Endodermal cell (in vitro differentiated cells): ENCODE data around the gene MEX3B. TPM values are rescaled to one million over a fixed set of nuclear protein-coding genes. Genes with fewer than 3 reads are reported as not detected.

ENCODE experiments used
- DNase-seq: peaks from one replicate; pipeline ENCODE4 v3.0.0-alpha.2; 2017
- H3K27ac ChIP-seq: 2 replicates; pipeline ENCODE4 v1.5.1; 2013; ENCODE audit warnings: mild to moderate bottlenecking, low read depth, low read length, moderate library complexity
- H3K27me3 ChIP-seq: 2 replicates; pipeline ENCODE4 v1.6.1; 2013; ENCODE audit warnings: mild to moderate bottlenecking, low read length, moderate library complexity; ENCODE audit not compliant: insufficient read depth, control insufficient read depth, poor library complexity, severe bottlenecking
- H3K36me3 ChIP-seq: 2 replicates; pipeline ENCODE4 v1.7.0; 2013; ENCODE audit warnings: mild to moderate bottlenecking, low read length, moderate library complexity; ENCODE audit not compliant: control insufficient read depth, insufficient read depth
- H3K4me1 ChIP-seq: one replicate; pipeline ENCODE4 v1.7.0; 2013; ENCODE audit warnings: low read length; ENCODE audit not compliant: control insufficient read depth, insufficient read depth
- H3K4me3 ChIP-seq: 2 replicates; pipeline ENCODE4 v1.5.1; 2013; ENCODE audit warnings: mild to moderate bottlenecking, low read length, moderate library complexity
- H3K9ac ChIP-seq: 2 replicates; pipeline ENCODE4 v1.6.1; 2013; ENCODE audit warnings: mild to moderate bottlenecking, low read length, moderate library complexity; ENCODE audit not compliant: poor library complexity, severe bottlenecking; ENCODE audit errors: extremely low read depth
- H3K9me3 ChIP-seq: 2 replicates; pipeline ENCODE4 v1.6.1; 2013; ENCODE audit warnings: mild to moderate bottlenecking, low read length, moderate library complexity; ENCODE audit not compliant: control insufficient read depth
- H3K27ac Mint-ChIP-seq: 2 replicates; pipeline ENCODE4 v1.8.0; 2020; ENCODE audit warnings: mixed read lengths
- H3K27me3 Mint-ChIP-seq: 2 replicates; pipeline ENCODE4 v1.8.0; 2021; ENCODE audit warnings: mild to moderate bottlenecking, mixed read lengths; ENCODE audit not compliant: insufficient read depth
- H3K36me3 Mint-ChIP-seq: 2 replicates; pipeline ENCODE4 v1.8.0; 2020; ENCODE audit warnings: low read depth, mixed read lengths
- H3K4me1 Mint-ChIP-seq: 2 replicates; pipeline ENCODE4 v1.8.0; 2020; ENCODE audit warnings: mixed read lengths
- H3K4me3 Mint-ChIP-seq: 2 replicates; pipeline ENCODE4 v1.8.0; 2020; ENCODE audit warnings: mild to moderate bottlenecking, moderate library complexity, mixed read lengths
- H3K9me3 Mint-ChIP-seq: 2 replicates; pipeline ENCODE4 v1.8.0; 2020; ENCODE audit warnings: mild to moderate bottlenecking, mixed read lengths
- WGBS, 2 experiments: methylation state at CpG; one replicate each; pipeline versions ENCODE4 v1.1.5 to v1.1.7; 2013; ENCODE audit warnings: missing lambda C conversion rate in 2 of 2, mixed read lengths in 1 of 2; ENCODE audit not compliant: insufficient coverage in 1 of 2, insufficient read length in 1 of 2; 5-methylcytosine and 5-hydroxymethylcytosine counted together
- long read RNA-seq, 4 experiments: library from polyadenylated mRNA in 2 of 4; library from RNA in 1 of 4; library from capped mRNA in 1 of 4; stranded (forward) in 3 of 4; unstranded in 1 of 4; transcript quantifications; one replicate each; pipeline ENCODE4 v2.0.0, GENCODE V29; 2020 to 2021; ENCODE audit warnings: inconsistent platforms in 1 of 4
- polyA plus RNA-seq, 2 experiments: library from polyadenylated mRNA; stranded (reverse); fragments of 50-300 nt; gene quantifications; one replicate each; pipeline ENCODE4 v1.2.3, GENCODE V29; 2013
- total RNA-seq, 2 donors: library from RNA; stranded (reverse); fragmentation: NEBNext Ultra II Directional in 1 of 2; extraction: Animal tissue kit (Norgen Biotek cat#: 25700) in 1 of 2; gene quantifications; 2 replicates in 1 of 2; 3 replicates in 1 of 2; pipeline ENCODE4 v1.2.1, GENCODE V29; 2021
- TF ChIP-seq, protein P1 (sequence below): fragments of 200-600 bp; sonication (generic); conservative IDR thresholded peaks from 2 replicates; pipeline ENCODE4 v1.5.0; 2021; ENCODE audit warnings: antibody characterized with exemption, mild to moderate bottlenecking

MEX3B gene
- 1 to 10 TPM; 3.4 to 5.1 TPM for total RNA-seq
- 47.0 TPM for polyA plus RNA-seq (2013, experiment 1 of 2)
- polyA plus RNA-seq (2013, experiment 2 of 2): 48.5 TPM
- long read RNA-seq, experiment 1, full-length matches to known transcripts: 2 of 2 reads
- long read RNA-seq, experiment 1, partial matches to known transcripts: 0 of 2 reads
- long read RNA-seq, experiment 1, other reads (novel, unspliced or antisense): 0 of 2 reads
- long read RNA-seq, experiment 2, full-length matches to known transcripts: 9 of 9 reads
- long read RNA-seq, experiment 2, partial matches to known transcripts: 0 of 9 reads
- long read RNA-seq, experiment 2, other reads (novel, unspliced or antisense): 0 of 9 reads
- long read RNA-seq, experiment 3, full-length matches to known transcripts: 1 of 1 reads
- long read RNA-seq, experiment 3, partial matches to known transcripts: 0 of 1 reads
- long read RNA-seq, experiment 3, other reads (novel, unspliced or antisense): 0 of 1 reads
- long read RNA-seq, experiment 4: 0 reads

DNA sequence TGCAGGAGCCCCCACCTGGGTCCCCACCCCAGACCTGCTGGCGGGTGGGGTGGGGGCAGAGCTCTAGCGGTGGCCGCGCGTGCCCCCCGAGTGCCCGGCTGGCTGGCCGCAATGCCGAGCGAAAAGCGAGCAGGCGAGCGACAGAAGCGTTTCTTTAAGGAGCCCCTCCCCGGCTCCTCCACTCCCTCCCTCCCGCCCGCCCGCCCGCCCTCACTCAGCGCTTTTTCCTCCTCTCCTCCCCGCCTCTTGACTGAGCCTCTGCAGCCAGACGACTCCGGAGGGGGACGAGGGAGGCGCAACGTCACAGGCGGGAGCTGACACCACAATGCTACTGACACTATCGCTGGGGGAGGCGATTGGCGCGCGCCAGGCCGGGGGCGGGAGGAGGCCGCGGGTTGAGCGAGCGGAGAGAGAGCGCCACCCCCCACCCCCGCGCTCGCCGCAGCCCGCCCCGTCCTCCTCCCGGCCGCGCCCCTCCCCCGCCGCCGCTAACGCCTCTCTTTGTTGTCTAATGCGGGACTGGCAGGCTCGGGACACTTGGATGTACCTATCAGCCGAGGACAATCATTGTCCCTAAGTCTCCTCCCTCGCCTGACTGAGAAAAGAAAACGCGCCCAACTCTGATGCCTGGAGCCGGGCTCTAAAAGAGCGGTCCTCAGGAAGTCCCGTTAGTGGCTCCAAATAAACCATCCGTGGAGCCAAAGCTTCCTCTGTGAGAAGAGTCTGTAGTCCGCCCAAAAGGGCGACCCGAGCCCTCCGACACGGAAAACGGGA lies at the start of gene MEX3B:
MEX3B (minus strand) TSS at position 127 of the 774 bp plus-strand sequence. CDS start 313 bp downstream, outside the sequence.
- Histone ChIP-seq H3K9me3 (no peaks in the 10 kb centered on the region), H3K27ac (peak within 1 kb of the TSS; percentile 100), H3K27me3 (peaks cover 19% of the 10 kb centered on the region), H3K4me3 (peak within 1 kb of the TSS; percentile 94), H3K9ac (peak within 1 kb of the TSS; percentile 85), H3K36me3 (peaks cover 19% of the 10 kb centered on the region), H3K4me1 (no peaks in the 10 kb centered on the region)
- Mint-ChIP-seq H3K27ac (peak within 1 kb of the TSS; percentile 88), H3K4me1 (peaks cover 11% of the 10 kb centered on the region), H3K27me3 (peaks cover 49% of the 10 kb centered on the region), H3K9me3 (no peaks in the 10 kb centered on the region), H3K36me3 (peaks cover 3% of the 10 kb centered on the region), H3K4me3 (peak within 1 kb of the TSS; percentile 86)
- DNase-seq: peak; percentile 98
- 0% methylated on average over 13 to 52 of the region's 68 CpGs for WGBS, 2 experiments
- TF ChIP-seq, protein P1, sequence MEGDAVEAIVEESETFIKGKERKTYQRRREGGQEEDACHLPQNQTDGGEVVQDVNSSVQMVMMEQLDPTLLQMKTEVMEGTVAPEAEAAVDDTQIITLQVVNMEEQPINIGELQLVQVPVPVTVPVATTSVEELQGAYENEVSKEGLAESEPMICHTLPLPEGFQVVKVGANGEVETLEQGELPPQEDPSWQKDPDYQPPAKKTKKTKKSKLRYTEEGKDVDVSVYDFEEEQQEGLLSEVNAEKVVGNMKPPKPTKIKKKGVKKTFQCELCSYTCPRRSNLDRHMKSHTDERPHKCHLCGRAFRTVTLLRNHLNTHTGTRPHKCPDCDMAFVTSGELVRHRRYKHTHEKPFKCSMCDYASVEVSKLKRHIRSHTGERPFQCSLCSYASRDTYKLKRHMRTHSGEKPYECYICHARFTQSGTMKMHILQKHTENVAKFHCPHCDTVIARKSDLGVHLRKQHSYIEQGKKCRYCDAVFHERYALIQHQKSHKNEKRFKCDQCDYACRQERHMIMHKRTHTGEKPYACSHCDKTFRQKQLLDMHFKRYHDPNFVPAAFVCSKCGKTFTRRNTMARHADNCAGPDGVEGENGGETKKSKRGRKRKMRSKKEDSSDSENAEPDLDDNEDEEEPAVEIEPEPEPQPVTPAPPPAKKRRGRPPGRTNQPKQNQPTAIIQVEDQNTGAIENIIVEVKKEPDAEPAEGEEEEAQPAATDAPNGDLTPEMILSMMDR: no peak

DNA sequence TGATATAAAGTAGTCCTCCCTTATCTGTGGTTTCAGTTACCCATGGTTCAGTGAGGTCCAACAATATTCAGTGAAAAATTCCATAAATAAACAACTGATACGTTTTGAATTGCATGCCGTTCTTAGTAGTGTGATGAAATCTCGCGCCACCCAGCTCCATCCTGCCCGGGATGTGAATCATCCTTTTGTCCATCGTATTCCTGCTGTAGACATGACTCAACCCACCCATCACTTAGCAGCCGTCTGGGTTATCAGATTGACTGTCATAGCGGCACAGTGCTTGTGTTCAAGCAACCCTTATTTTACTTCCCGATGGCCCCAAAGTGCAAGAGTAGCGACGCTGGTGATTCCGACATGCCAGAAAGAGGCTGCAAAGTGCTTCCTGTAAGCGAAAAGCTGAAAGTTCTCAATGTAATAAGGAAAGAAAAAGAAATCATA lies 48.0 kb upstream of the MEX3B start:
- no peaks in the 10 kb centered on the region for H3K4me1 ChIP-seq
- H3K9me3 ChIP-seq: no peaks in the 10 kb centered on the region
- no peaks in the 10 kb centered on the region for H3K36me3 Mint-ChIP-seq
- H3K27me3 Mint-ChIP-seq: peaks cover 4% of the 10 kb centered on the region
- no peak for DNase-seq
- no peak overlapping the region for H3K9ac ChIP-seq
- no peak overlapping the region for H3K4me3 ChIP-seq
- no peaks in the 10 kb centered on the region for H3K9me3 Mint-ChIP-seq
- peaks cover 7% of the 10 kb centered on the region for H3K4me1 Mint-ChIP-seq
- H3K36me3 ChIP-seq: no peaks in the 10 kb centered on the region
- no peak overlapping the region for H3K27ac Mint-ChIP-seq
- TF ChIP-seq, protein P1: no peak
- H3K27me3 ChIP-seq: no peaks in the 10 kb centered on the region
- no peak overlapping the region for H3K4me3 Mint-ChIP-seq
- no peak overlapping the region for H3K27ac ChIP-seq
- 91 to 94% methylated on average over 12 to 13 of the region's 13 CpGs for WGBS, 2 experiments

DNA sequence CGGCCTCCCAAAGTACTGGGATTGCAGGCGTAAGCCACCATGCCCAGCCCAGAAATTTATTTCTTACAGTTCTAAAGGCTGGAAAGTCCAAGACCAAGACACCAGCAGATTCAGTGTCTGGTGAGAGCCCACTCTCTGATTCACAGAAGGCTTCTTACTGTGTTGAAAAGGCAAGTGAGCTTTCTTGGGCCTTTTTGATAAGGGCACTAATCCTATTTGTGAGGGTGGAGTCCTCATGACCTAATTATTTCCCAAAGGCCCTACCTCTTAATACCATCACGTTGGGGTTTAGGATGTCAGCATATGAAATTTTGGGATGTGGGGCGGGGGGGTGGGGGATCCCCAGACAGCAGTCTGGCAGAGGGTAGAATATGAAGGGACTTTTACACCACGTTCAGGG lies 47.5 kb upstream of the MEX3B start:
- Mint-ChIP-seq H3K27ac (no peak overlapping the region), H3K27me3 (peaks cover 4% of the 10 kb centered on the region), H3K9me3 (no peaks in the 10 kb centered on the region), H3K4me1 (peaks cover 7% of the 10 kb centered on the region), H3K4me3 (no peak overlapping the region), H3K36me3 (no peaks in the 10 kb centered on the region)
- Histone ChIP-seq H3K9me3 (no peaks in the 10 kb centered on the region), H3K36me3 (no peaks in the 10 kb centered on the region), H3K4me1 (no peaks in the 10 kb centered on the region), H3K4me3 (no peak overlapping the region), H3K9ac (no peak overlapping the region), H3K27ac (no peak overlapping the region), H3K27me3 (no peaks in the 10 kb centered on the region)
- no peak for DNase-seq
- WGBS, 2 experiments: 75 to 97% methylated on average over 2 to 4 of the region's 5 CpGs
- TF ChIP-seq, protein P1: no peak
